GM06990 (cell line): ENCODE results near the gene ZDHHC14.
"Not testable (repeated sequence)": the region's sequence is repeated elsewhere in the genome, so short reads cannot be mapped to it uniquely, and the experiment has no call there.

Experiments used
- DNase-seq: peaks from one replicate; pipeline ENCODE4 v3.0.0-alpha.2; 2011; ENCODE audit not compliant: insufficient read length; ENCODE audit errors: extremely low read depth
- H3K27me3 ChIP-seq: replicated peaks from 2 replicates; pipeline ENCODE4 v1.6.0; 2011; ENCODE audit warnings: low read length; ENCODE audit not compliant: control insufficient read depth, insufficient read depth
- H3K36me3 ChIP-seq: 2 replicates; pipeline ENCODE4 v1.5.1; 2011; ENCODE audit warnings: low read length; ENCODE audit not compliant: control insufficient read depth, insufficient read depth
- H3K4me3 ChIP-seq: replicated peaks from 2 replicates; pipeline ENCODE4 v1.5.1; 2011; ENCODE audit warnings: low read depth, mild to moderate bottlenecking, control low read depth, low read length
- CTCF ChIP-seq: IDR thresholded peaks from 2 replicates; pipeline ENCODE4 v1.5.1; 2011; ENCODE audit warnings: low read length, control low read depth, mild to moderate bottlenecking, inconsistent platforms; ENCODE audit not compliant: insufficient read depth, poor library complexity, severe bottlenecking

ZDHHC14 gene

GRCh38 chr6:157586088-157586414 lies 205.1 kb downstream of the ZDHHC14 start:
- no peak for TF ChIP-seq CTCF

GRCh38 chr6:157586476-157587126 lies 205.6 kb downstream of the ZDHHC14 start:
- Histone ChIP-seq H3K27me3 (no peaks in the 10 kb centered on the region), H3K4me3 (no peak overlapping the region), H3K36me3 (no peaks in the 10 kb centered on the region; the same call in 1 of the 2 replicates)
- TF ChIP-seq CTCF: no peak
- no peak for DNase-seq

More at GRCh38 chr6:157586088-157586414, 205.1 kb downstream of the ZDHHC14 start:
- H3K27me3 ChIP-seq: no peaks in the 10 kb centered on the region
- H3K4me3 ChIP-seq: no peak overlapping the region
- no peak for DNase-seq
- H3K36me3 ChIP-seq: no peaks in the 10 kb centered on the region; the same call in 1 of the 2 replicates

GRCh38 chr6:157587127-157587926 lies 206.3 kb downstream of the ZDHHC14 start:
- H3K36me3 ChIP-seq: no peaks in the 10 kb centered on the region; the same call in 1 of the 2 replicates
- H3K4me3 ChIP-seq: no peak overlapping the region
- TF ChIP-seq CTCF: no peak
- H3K27me3 ChIP-seq: no peaks in the 10 kb centered on the region
- DNase-seq: no peak

GRCh38 chr6:157590654-157591053 lies 209.7 kb downstream of the ZDHHC14 start:
- H3K36me3 ChIP-seq, H3K27me3 ChIP-seq, DNase-seq, H3K4me3 ChIP-seq: not testable (repeated sequence)

- Histone ChIP-seq H3K36me3 (no peaks in the 10 kb centered on the region), H3K4me3 (no peak overlapping the region), H3K27me3 (no peaks in the 10 kb centered on the region)
- no peak for TF ChIP-seq CTCF
- DNase-seq: no peak
Observed at GRCh38 chr6:157592541-157592940, 211.6 kb downstream of the ZDHHC14 start.

GRCh38 chr6:157592980-157593379 lies 212.0 kb downstream of the ZDHHC14 start:
- DNase-seq: no peak
- no peaks in the 10 kb centered on the region for H3K27me3 ChIP-seq
- no peaks in the 10 kb centered on the region for H3K36me3 ChIP-seq
- H3K4me3 ChIP-seq: no peak overlapping the region
- TF ChIP-seq CTCF: no peak
